ENCODE results near the gene ITGAD. TPM values are rescaled to one million over a fixed set of nuclear protein-coding genes. Genes with fewer than 3 reads are reported as not detected.

The ITGAD gene
- total and polyA plus RNA-seq, 4 donors, result 0.04 to 3.6 (median 2.1) TPM

DNA sequence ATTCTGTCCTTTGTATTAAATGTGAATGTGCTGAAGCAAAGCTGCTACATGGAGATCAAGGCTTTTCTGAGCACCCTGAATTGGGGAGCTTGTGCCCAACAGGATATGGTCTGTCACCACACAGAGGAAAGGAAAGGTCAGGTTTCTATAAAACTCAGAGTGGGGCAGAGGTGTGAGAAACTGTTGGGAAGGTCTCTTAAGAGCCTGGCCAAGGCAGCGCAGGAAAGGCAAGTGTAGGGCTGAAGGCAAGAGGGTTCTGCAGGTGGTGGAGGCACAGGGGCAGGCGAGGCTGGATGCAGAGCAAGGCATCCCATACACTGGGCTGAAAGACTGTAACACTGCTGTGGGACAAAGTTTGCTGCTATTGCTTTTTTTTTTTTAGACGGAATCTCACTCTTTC is 26.9 kb downstream of the ITGAD start:
- H3K4me3 ChIP-seq (ENCODE audit: low read depth in 1 of 3, low read length in 3 of 3), result no peak overlapping the region
- no peaks in the 10 kb centered on the region for H3K36me3 ChIP-seq (ENCODE audit: control insufficient read depth in 4 of 4, insufficient read depth in 3 of 4, low read depth in 1 of 4, low read length in 3 of 4)
- peaks cover 0 to 1% (median 0%) of the 10 kb centered on the region in 4 donors for H3K9me3 ChIP-seq (ENCODE audit: control insufficient read depth in 4 of 4, low read length in 3 of 4)
- TF ChIP-seq HNF4G (IDR thresholded peaks at IDR 0.05) (no peak), FOXA2 (IDR thresholded peaks at IDR 0.05) (no peak), YY1 (IDR thresholded peaks at IDR 0.05) (no peak), EGR1 (IDR thresholded peaks at IDR 0.05; ENCODE audit: low read depth in 2 of 2) (no peak), SP1 (IDR thresholded peaks at IDR 0.05) (no peak), GABPA (IDR thresholded peaks at IDR 0.05 in 1 of 2, conservative IDR thresholded peaks at IDR 0.05 in 1 of 2) (no peak), HNF4A (conservative IDR thresholded peaks at IDR 0.05) (no peak), RXRA (IDR thresholded peaks at IDR 0.05) (no peak), NR2F2 (IDR thresholded peaks at IDR 0.05) (no peak), TAF1 (conservative IDR thresholded peaks at IDR 0.05) (no peak)
- no peak for DNase-seq (ENCODE audit: low spot score)
- no peaks in the 10 kb centered on the region for H3K27me3 ChIP-seq (ENCODE audit: control insufficient read depth in 4 of 4, insufficient read depth in 4 of 4, low read length in 3 of 4)
- 76% methylated on average over 3 of the region's 3 CpGs for WGBS
- no peaks in the 10 kb centered on the region for H3K4me1 ChIP-seq (ENCODE audit: control insufficient read depth in 4 of 4, insufficient read depth in 4 of 4, low read length in 3 of 4)
- H3K27ac ChIP-seq (ENCODE audit: low read depth in 1 of 2, low read length in 2 of 2), result no peak overlapping the region
- H3K9ac ChIP-seq (ENCODE audit: low read depth in 1 of 2, low read length in 2 of 2), result no peak overlapping the region

DNA sequence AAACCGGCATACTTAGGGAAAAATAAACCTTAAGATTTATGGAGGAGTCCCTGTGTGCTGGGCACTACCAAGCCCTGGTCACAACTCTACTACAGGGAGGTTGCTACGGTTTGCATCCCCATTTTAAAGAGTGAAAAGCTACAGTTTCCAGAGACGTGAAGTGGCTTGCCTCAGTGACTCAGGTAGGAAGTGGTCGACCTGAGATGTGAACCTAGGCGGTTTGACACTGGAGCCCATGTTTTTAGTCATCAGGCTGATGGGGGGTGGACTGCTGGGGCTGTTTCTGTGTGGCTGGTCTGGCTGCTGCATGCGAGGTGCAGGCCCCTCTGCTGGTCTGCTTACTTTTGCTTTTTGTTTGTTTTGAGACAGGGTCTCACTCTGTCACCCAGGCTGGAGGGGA is 28.5 kb downstream of the ITGAD start:
- Histone ChIP-seq H3K4me3 (ENCODE audit: low read depth in 1 of 3, low read length in 3 of 3) (no peak overlapping the region), H3K4me1 (ENCODE audit: control insufficient read depth in 4 of 4, insufficient read depth in 4 of 4, low read length in 3 of 4) (no peaks in the 10 kb centered on the region), H3K27ac (ENCODE audit: low read depth in 1 of 2, low read length in 2 of 2) (no peak overlapping the region), H3K9ac (ENCODE audit: low read depth in 1 of 2, low read length in 2 of 2) (no peak overlapping the region), H3K36me3 (ENCODE audit: control insufficient read depth in 4 of 4, insufficient read depth in 3 of 4, low read depth in 1 of 4, low read length in 3 of 4) (no peaks in the 10 kb centered on the region), H3K27me3 (ENCODE audit: control insufficient read depth in 4 of 4, insufficient read depth in 4 of 4, low read length in 3 of 4) (no peaks in the 10 kb centered on the region), H3K9me3 (ENCODE audit: control insufficient read depth in 4 of 4, low read length in 3 of 4) (peaks cover 0 to 1% (median 0%) of the 10 kb centered on the region in 4 donors)
- WGBS, result 72% methylated on average over 6 of the region's 6 CpGs
- no peak for DNase-seq (ENCODE audit: low spot score)
- TF ChIP-seq EGR1 (IDR thresholded peaks at IDR 0.05; ENCODE audit: low read depth in 2 of 2), result no peak
- no peak for TF ChIP-seq GABPA (IDR thresholded peaks at IDR 0.05 in 1 of 2, conservative IDR thresholded peaks at IDR 0.05 in 1 of 2)
- TF ChIP-seq NR2F2 (IDR thresholded peaks at IDR 0.05), result no peak
- TF ChIP-seq TAF1 (conservative IDR thresholded peaks at IDR 0.05), result no peak
- TF ChIP-seq FOXA1 (IDR thresholded peaks at IDR 0.05), result no peak
- no peak for TF ChIP-seq JUND (IDR thresholded peaks at IDR 0.05)
- no peak for TF ChIP-seq HNF4A (conservative IDR thresholded peaks at IDR 0.05)
- TF ChIP-seq SP1 (IDR thresholded peaks at IDR 0.05), result no peak

DNA sequence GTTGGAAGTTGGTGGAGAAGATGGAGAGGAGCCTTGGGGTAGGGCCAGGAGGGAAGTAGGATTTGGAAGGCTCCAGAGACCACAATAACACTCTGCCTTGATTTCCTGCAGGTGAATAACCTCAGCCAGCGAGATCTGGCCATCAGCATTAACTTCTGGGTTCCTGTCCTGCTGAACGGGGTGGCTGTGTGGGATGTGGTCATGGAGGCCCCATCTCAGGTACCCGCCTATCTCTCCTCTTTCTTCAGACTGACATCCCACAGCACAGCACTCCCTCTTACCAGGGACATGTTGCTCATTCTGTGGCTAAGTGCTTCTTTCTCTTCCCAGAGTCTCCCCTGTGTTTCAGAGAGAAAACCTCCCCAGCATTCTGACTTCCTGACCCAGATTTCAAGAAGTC is 30.1 kb downstream of the ITGAD start:
- Histone ChIP-seq H3K9me3 (ENCODE audit: control insufficient read depth in 4 of 4, low read length in 3 of 4) (no peaks in the 10 kb centered on the region), H3K9ac (ENCODE audit: low read depth in 1 of 2, low read length in 2 of 2) (no peak overlapping the region), H3K36me3 (ENCODE audit: control insufficient read depth in 4 of 4, insufficient read depth in 3 of 4, low read depth in 1 of 4, low read length in 3 of 4) (no peaks in the 10 kb centered on the region), H3K27ac (ENCODE audit: low read depth in 1 of 2, low read length in 2 of 2) (no peak overlapping the region), H3K4me1 (ENCODE audit: control insufficient read depth in 4 of 4, insufficient read depth in 4 of 4, low read length in 3 of 4) (peaks cover 0 to 5% (median 2%) of the 10 kb centered on the region in 4 donors), H3K4me3 (ENCODE audit: low read depth in 1 of 3, low read length in 3 of 3) (no peak overlapping the region), H3K27me3 (ENCODE audit: control insufficient read depth in 4 of 4, insufficient read depth in 4 of 4, low read length in 3 of 4) (no peaks in the 10 kb centered on the region)
- DNase-seq (ENCODE audit: low spot score), result no peak
- 62% methylated on average over 3 of the region's 3 CpGs for WGBS
- no peak for TF ChIP-seq TAF1 (conservative IDR thresholded peaks at IDR 0.05)
- TF ChIP-seq ZBTB33 (IDR thresholded peaks at IDR 0.05), result no peak
- no peak for TF ChIP-seq FOXA1 (IDR thresholded peaks at IDR 0.05)
- TF ChIP-seq YY1 (IDR thresholded peaks at IDR 0.05), result no peak
- TF ChIP-seq JUND (IDR thresholded peaks at IDR 0.05), result no peak
- no peak for TF ChIP-seq RAD21 (IDR thresholded peaks at IDR 0.05)
- TF ChIP-seq HNF4A (conservative IDR thresholded peaks at IDR 0.05), result no peak
- TF ChIP-seq, protein P1, sequence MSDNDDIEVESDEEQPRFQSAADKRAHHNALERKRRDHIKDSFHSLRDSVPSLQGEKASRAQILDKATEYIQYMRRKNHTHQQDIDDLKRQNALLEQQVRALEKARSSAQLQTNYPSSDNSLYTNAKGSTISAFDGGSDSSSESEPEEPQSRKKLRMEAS (IDR thresholded peaks at IDR 0.05), result no peak
- TF ChIP-seq SP1 (IDR thresholded peaks at IDR 0.05), result no peak
- no peak for TF ChIP-seq CTCF (IDR thresholded peaks at IDR 0.05; ENCODE audit: low read depth, low read length, missing input control)
- no peak for TF ChIP-seq REST (IDR thresholded peaks at IDR 0.05)
- TF ChIP-seq NR2F2 (IDR thresholded peaks at IDR 0.05), result no peak
- TF ChIP-seq FOXA2 (IDR thresholded peaks at IDR 0.05), result no peak
- TF ChIP-seq HNF4G (IDR thresholded peaks at IDR 0.05), result no peak
- TF ChIP-seq ATF3 (IDR thresholded peaks at IDR 0.05), result no peak
- no peak for TF ChIP-seq RXRA (IDR thresholded peaks at IDR 0.05)
- no peak for TF ChIP-seq GABPA (IDR thresholded peaks at IDR 0.05 in 1 of 2, conservative IDR thresholded peaks at IDR 0.05 in 1 of 2)
- no peak for TF ChIP-seq EGR1 (IDR thresholded peaks at IDR 0.05; ENCODE audit: low read depth in 2 of 2)
